Hematopoietic multipotent progenitor cell treated with erythropoietin and hydrocortisone succinate and interleukin-3 and kit ligand, for 8 days (in vitro differentiated cells): Measurements from ENCODE around the gene TGFBI.

Experiments
- DNase-seq: peaks from one replicate; pipeline ENCODE4 v3.0.0-alpha.2; 2015

Gene TGFBI

DNA sequence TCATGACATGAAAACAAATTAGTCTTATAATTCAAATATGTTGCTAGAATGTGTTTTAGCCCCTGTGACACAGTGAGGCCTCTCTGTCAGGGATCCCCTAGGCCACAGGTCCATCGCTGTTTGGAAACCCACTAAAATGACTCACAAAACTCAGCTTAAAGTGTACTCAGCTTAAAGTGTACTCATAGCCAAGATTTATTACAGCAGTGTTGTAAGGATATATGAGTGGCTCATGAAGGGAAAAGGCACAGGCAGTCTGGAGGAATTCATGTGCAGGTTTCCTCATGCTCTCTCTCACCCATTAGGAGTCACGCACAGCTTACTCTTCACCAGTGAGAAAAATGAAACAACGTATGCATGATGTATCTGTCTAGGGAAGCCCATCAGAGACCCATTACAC, 24.4 kb upstream of the TGFBI start:
- DNase-seq: no peak

DNA sequence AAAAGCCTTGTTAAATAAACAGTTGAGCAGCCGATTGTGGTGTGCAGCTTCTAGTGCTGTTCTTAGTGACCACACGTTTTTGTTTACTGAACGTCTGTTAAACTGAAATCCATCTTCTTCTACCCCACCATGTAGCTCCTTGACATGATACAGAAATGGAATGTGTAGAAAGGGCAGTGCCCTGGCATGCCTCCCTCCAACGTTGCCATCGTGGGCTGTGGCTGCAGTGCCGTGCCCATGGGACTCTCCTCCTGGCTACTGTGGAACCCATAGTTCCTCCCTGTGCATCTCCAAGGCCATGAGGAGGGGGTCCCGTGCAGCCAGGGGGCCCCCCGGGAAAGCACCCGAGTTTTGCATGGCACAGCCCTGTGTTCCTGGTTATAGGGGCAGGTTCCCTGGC, 23.3 kb upstream of the TGFBI start:
- no peak for DNase-seq

DNA sequence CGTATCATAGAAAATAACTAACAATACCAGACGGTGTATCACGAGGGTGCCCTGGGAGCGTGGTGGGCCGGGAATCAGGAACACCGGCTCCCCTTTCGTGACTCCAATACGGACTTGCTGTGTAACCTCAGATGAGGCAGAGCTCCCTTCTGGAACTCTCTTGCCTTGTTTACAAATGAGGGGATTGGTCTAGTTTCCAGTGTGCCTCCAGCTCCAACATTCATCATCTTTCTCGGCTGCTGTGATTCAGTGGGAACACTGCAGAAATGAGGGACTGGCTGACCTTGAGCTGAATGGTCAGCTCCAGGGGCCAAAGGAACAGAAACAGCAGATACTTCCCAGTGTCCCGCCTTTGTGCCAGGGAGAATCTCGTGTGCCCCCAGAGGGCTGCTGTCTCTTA, 22.6 kb upstream of the TGFBI start:
- DNase-seq: no peak

DNA sequence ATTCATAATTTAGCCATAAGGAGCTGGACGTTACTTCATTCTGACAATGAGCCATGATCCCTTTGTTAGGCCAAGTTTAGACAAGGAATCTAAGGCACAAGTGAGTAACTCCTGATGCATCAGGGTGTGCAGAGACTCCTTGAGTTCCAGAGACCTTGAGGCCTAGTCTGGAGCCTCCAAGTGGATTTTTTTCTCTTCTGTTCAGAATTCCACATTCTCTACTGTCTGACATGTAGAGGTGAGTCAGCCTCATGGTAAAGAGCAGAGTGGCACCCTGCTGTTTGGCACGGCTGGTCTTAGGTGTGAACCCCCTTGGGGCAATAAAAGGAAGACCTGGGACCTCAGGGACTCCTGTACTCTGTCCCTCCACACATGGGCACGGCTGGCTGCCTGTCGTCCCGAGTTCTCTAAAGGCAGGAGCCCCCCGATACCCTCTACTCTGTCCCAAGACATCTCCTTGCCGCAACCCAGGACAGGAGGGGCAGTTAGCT, 22.0 kb upstream of the TGFBI start:
- DNase-seq: no peak

DNA sequence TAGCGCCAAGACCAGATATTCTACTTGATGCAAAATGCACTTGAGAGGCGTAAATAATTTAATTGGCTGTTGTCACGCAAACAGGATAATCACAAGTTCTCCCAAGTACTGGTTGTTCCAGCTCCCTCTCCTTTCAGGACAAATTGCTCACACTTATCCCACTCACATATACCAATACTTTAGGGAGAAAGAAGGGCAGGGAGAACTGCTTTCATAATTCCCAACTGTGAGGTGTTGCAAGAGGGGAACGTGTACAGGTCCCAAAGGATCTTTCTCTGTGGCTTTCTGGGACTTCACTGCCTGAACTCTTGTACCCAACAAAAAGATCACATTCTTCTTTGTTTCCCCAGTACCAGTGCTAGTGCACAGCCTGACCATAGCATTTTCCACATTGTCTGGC, 21.5 kb upstream of the TGFBI start:
- DNase-seq: no peak

DNA sequence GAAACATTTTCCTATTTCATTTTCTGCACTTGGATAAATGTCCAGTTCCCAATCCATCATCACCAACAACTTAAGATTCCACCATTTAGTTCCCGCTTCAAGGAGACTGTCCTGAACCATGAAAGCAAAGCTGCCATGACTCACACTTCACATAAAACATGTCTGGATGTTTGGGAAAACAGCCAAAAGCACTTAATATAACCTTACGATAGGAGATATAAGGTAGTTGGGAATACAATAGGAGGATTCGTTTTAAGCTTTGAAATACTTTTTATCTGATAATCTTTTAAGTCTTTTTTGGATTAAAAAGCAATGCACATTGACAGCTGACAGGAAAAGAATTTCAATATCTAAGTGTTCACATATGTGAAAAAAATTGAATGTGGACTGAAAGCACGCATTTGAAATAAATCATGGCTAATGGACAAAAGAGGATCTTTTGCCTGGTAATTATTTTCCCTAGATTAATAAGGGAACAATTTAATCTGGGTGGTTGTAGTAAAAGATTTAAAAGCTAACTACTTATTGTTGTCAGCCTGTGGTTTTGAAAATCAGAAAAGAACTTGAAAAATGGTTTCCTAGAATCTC, 17.3 kb upstream of the TGFBI start:
- no peak for DNase-seq

DNA sequence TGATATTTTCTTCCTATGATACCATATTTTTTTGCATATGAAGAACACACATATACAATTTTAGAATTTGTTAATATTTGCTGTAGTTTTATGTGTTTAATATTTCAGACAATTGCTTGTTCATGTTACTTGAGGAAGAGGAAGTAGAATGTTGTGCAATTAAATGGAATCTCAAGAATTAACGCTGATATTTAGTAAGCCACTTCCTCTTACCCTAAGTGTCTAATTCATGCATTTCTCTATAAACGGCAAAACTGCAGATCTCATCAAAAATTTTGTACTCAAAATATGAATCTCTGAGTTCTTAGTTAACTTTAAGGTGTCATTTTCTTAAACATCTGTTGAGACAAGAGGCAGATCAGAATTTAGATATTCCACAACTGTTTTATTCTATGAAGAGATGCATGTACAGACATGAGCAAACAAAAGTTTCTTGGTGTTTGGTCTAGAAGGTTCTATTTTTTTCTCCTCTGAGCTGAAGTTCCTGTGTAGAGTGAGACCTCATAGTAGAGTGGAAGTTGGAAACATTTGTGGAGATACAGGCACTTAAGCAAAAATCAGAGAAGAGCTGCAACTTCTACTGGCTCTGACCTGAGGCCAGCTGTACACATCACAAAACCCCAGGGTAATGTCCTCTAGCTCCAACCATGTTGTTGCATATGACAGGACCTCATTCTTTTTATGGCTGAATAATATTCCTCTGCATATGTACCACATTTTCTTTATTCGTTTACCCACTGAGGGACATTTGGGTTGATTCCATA, 16.6 kb upstream of the TGFBI start:
- DNase-seq: no peak

DNA sequence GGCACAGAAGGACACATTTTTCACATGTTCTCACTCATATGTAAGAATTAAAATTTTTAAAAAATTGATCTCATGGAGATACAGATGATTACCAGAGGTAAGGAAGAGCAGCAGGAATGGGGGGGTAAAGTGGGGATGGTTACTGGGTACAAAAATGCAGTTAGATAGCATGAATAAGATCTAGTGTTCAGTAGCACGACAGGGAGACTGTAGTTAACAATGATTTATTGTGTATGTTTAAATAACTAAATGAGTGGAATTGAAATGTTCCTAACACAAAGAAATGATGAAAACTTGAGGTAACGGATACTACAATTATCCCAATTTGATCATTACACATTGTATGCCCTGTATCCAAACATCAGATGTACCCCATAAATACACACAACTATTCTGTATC, 15.2 kb upstream of the TGFBI start:
- DNase-seq: no peak

DNA sequence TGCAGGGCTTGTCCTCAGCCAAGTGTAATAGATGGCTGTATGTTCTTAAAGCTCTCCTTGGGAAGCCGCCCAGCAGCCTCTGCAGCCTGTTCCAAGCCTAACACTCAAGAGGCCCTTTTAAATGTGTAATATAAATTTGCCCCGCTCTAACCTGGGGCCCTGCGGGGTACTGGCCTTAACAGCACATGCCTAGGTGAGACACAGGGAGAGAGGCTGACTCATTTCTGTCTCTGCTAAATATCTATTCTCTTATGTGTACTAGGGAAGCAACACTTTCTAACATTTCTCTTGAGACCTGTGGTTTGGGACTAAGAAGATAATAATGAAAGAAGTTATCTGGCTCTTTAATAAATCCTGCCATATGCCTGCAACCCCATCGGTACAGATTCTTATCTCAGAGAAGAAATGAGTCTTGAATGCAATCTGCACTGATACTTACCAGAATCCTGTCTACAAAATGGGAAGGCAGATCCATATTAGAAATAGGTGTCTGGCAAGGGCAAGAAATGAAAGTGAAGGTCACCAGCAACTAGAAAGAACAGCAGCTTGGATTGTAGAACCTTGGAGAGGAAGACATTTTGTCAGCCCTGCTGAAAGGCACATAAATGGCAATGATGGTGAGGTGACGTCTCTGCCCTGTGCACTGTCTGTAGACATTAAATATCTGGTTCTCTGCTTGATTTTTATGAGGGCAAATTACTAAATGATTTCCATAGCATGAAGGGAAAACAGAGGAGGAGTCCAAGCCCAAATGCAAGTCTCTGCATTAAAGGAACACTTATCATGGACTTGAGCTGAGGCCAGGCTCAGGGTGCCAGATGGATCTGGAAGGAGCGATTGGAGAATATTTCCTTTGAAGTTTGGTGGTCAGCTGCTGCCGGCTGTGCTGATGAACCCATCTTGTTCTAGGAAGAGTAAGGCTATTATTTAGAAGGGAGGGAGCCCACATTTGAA, 14.5 kb upstream of the TGFBI start:
- no peak for DNase-seq

DNA sequence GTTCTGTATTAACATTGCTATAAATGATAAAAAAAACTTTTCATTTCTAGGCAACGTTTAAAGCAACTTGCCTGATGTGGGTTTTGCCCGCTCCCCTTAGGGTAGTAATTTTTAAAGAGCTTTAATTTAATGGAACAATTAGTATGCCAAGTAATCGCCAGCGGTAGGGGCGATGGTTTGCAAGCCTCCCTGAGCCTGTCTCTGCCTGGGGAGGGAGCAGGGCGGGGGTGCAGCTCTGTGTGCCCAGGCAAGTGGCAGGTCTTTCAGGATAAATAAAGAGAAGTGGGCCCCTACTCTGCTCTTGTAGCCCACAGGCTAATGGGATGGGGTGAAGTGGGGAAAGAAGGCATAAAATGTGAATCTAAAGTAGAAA, 13.8 kb upstream of the TGFBI start:
- DNase-seq: no peak

DNA sequence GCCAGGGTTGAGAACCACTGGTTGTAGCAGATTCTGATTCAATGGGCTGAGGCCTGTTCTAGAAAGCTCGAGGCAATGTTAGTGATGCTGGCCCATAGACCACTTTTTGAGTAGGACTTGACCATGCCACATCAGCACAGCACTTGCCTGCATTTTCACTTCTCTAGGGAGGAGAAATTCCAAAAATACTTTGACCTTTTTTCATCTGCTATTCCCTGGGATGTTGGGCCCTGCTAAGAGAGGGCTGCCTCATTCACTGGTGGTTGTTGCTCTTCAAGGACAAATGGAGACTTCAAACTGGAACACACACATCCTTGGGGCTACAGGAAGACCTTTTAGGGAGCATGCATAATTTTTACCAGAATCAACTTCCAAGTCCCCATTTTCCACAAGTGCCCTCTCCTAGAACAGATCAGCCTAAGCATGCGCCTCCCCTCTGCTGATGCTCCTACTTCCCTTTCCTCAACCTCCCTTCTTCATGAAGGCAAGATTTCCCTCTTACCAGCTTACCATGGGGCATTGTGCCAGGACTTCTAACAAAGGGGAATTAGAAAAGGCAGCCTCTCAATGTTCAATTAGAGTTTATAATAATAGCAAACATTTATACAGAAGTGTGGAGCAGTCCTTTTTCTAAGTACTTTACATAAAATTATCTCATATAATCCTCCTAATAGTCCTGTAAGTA, 12.7 kb upstream of the TGFBI start:
- no peak for DNase-seq

DNA sequence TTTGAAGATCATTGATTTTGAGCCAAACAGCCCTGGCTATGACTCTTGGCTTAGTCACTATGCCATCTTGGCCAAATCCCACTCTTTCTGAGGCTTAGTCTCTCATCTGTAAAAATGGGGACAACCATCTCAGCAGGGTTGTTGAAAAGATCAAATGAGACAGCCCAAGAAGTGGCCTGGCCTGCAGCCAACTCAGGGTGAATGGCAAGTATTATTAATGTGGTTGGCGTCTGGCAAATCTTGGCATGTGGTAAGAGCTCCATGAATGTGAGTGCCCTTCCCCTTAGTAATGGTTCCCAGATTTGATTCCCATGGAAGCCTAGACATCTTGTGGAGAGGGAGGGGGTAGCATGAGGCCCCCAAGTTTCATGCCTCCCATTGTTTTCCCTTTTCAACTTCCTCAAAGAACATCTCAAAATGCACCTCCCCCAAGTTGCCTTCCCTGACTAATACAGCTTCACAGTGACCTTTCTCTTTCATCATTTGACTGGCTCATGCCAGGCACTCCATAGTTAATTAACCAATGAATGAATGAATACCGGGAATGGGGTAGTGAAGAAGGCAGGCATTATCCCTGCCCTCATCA, 11.8 kb upstream of the TGFBI start:
- DNase-seq: peak; percentile 56

DNA sequence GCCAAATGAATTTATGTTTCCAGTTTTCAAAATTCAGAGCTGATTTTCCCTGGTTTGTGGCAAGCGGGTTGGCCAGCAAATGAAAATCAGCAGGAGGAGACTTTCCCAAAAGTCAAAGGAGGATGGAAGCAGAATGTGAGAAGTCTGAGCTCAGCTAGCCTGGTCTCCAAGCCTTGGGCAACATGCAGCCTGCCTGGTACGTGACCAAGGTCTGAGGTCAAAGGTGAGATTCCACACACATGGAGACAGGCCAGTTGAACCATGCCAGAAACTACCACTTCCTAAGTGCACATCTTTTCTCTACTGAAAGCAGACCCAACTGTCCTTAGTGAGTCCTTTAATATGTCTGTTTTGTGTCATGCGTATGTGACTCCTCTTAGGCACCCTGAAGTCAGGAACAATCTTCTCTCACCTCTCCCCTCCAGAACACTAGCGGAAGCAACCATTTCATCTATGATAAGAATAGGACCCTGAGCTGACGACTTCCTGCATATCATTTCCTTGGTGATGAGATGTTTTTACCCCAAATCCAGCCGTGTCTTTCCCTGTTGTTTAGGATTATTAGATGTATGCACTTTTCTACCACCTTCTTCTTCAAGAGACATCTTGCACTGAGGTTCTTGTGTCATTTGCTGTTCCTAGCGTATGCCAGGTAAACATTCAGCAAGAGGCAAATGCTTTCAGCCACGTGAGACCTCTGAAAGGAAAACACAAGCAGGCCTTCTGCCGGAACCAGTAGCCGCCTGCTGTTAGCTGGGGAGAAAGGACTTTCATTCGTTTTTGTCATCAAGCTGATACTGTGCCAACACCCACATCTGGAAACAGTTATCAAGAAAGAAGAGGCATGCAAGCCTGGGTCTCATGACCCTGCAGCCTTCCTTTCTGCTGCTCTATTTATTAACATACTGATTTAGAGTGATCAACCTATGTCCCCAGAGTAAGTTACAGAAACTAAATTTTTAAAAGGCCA, 9.7 kb upstream of the TGFBI start:
- peak; percentile 78 for DNase-seq

DNA sequence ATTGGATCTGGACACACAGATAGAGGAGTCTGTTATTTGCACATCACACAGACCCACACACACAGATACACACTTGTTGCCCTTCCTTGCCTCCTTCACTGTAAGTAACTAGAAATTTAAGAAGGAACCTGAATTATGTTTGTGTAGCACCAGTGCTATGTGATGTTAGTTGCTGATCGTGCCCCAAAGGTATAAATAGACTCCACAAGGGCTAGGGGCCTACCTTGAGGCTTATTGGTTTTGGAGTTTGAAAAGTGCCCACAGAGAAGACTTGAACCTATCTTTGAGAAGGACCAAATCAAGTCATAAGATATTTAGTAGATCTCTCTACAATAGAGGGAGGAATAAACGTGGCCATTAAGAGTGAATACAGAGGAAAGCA, 8.8 kb upstream of the TGFBI start:
- DNase-seq: no peak

DNA sequence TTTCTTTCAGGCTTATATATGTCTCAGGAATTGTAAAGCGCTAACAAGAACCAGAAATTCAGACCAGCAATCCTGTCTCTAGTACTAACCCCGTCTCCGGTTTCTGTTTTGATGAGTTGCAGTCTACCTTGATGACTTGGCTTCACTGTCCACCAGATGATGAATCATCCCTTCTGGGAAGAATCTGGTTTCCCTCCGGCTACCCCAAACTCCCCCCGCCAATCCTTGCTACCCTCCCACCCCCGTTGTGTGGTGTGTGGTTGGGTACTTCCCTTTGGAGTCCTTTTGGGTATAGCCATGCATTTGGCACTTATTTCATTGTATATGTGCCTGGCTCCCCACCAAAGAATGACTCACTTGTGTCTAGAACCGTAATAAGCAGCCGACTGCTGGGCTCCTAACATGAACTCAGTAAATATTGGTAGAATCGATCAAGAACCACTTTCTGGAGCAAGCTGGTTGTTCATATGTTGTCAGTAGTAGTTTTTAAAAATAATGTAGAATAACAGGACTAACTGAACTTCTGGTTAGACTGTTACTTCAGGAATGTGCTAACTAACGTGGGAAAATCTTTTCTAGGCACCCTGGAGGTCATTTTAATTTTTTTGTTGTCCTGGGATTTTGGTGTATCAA, 8.3 kb upstream of the TGFBI start:
- no peak for DNase-seq

DNA sequence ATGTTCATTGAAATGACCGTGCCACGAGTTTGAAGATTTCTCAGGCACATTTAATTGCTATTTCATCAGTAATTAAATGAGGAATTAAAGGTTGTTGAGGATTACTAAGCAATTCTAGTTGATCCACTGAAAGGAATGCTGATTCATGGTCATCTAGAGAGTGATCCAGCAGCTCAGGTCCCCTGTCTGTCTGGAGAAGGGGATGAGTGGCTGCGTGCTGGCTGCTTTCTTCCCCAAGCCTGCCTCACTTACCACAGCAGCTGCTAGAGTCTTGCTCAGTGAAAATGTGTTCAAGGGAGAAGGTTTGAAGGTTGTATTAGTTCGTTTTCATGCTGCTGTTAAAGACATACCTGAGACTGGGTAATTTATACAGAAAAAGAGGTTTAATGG, 7.8 kb upstream of the TGFBI start:
- no peak for DNase-seq

DNA sequence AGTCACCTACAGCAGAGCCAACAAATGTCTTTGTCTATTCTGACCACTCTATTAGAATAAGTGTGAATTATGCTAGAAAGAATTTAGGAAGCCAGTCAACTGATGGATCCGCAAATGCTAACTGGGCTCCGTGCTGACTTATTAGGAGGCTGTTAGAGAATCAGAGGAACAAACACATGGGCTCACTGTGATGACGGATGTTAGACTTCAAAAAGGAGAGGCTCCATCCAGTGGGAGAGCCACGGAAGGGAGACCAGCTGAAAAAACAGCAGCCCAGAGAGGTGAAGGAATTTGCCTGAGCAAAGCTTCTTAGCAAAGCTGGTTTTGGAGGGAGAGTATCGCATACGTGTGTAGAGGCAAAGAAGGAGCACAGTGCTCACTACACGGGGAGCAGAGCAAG, 5.8 kb upstream of the TGFBI start:
- no peak for DNase-seq

DNA sequence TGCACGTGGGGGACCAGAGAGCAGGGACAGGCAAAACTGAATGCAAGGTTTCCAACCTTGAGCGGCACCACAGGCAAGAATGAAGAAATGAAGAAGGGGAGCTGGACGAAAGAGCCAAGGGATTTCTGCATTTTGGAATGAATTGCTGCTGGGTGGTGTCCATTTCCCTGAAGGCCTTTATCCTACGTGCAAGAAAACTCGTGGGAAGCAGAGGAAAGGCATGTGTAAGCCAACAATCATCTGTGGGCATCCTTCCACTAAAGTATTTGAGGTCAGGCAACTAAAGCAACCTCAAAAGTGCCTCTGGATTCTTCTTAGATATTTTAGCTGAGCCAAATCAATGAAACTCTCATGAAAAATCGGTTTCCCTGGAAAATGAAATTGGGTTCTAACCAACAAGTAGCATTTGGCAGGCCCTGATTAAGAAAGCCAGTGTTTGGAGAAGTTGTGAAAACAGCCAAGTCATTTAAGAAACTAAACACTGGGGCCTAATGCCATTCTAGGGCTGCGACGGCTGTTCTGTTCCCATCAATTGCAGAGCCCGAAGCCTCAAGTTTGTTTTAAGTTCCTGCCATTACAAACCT, 4.7 kb upstream of the TGFBI start:
- DNase-seq: no peak

DNA sequence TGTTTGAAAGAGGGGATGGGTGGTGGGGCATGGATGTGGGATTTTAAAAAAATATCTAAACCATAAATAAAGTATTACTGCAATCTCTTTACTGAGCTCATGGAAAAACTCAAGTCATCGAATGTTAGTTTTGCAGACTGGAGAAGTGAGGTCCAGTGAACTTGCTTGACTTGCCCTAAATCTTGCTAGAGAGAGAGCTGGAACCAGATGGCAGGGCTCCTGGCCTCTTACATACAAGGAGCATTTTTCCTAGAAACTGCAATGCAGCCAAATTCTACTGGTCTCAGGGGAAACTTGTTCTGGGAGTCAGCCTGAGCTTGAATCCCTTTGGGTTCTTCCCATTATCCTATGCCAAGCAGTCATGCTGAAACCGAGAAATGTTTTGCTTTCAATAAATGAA, 2.9 kb upstream of the TGFBI start:
- DNase-seq: no peak

DNA sequence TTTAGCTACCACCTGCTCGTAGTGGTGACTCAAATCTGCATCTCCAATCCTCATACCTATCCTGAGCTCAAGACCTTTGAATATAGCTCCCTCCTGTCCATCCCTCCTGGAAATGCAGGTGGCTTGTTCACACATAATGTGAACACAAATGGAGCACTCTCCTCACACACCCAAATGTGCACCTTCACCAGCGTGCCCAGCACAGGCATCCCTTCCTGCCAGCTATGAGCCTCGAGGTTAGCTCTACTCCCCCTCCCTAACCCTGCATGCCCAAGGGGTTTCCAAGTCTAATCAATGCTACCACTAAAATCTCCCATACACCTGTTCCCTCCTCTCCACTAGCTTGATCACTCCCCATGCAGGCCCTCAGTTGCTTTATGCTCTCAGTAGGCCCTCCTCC, 2.2 kb upstream of the TGFBI start:
- no peak for DNase-seq

DNA sequence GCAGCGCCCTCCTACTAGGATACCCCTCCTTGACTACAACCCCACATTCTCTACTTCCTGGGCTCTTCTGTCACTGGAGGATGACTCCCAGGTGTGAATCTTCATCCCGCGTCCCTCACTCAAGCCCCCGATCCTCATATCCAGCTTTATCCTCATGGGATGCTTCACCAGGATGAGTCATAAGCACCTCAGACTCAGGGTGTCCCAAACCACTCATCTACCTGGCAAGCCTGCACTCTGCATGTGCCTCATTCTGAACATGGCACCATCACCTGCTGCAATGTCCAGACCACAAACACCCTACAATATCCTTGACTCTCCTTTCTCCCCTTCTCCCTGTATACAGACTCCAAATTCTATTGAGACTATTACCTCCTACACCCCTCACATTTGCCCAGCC, 1.5 kb upstream of the TGFBI start:
- DNase-seq: no peak
